HCT116 (cell line): ENCODE measurements around the gene DICER1. TPM values are rescaled to one million over a fixed set of nuclear protein-coding genes. Genes with fewer than 3 reads are reported as not detected.

ENCODE experiments used
- ATAC-seq: fragments of 200-7000 bp; cut with Tn5 transposase; 2 replicates; pipeline ENCODE4 v1.9.1; 2020; ENCODE audit warnings: mild to moderate bottlenecking, moderate library complexity
- BruUV-seq: library from RNA; stranded (reverse); fragments of 400-500 nt; replicated peaks from 2 replicates; lab custom pipeline; 2021; lab: Mats Ljungman, UMichigan
- CTCF ChIA-PET: fragments of 300-600 bp; sonication (Branson Sonifier 250); formaldehyde crosslinking; loops from one replicate; lab custom pipeline; 2021; ENCODE audit warnings: antibody characterized with exemption; lab: Charles Lee
- POLR2A ChIA-PET: fragments of 300-600, 350-600 bp; sonication (Branson Sonifier 250); formaldehyde crosslinking; loops from one replicate; lab custom pipeline; 2021; ENCODE audit warnings: antibody characterized with exemption; lab: Charles Lee
- RAD21 ChIA-PET, 2 experiments: fragments of 300-600 bp; sonication (Branson Sonifier 250); formaldehyde crosslinking; loops; one replicate each; lab custom pipeline; 2023; ENCODE audit warnings: low total read pairs in 2 of 2; ENCODE audit not compliant: uncharacterized antibody in 2 of 2, unreplicated experiment in 2 of 2, low non-redundant PET in 1 of 2; lab: Charles Lee
- DNase-seq: peaks from one replicate; pipeline ENCODE4 v3.0.0-alpha.2; 2010; ENCODE audit warnings: low read depth, low spot score
- H2AFZ ChIP-seq: fragments of 200-600 bp; shearing (Covaris generic), sonication (generic); 2 replicates; pipeline ENCODE4 v1.6.1; 2017; ENCODE audit warnings: low read depth, mixed run types, mixed read lengths, antibody characterized with exemption, low read length; ENCODE audit not compliant: poor library complexity, severe bottlenecking
- H3K27ac ChIP-seq: 2 replicates; pipeline ENCODE4 v1.5.1; 2012; ENCODE audit warnings: low read depth, low read length
- H3K27me3 ChIP-seq: fragments of 200-600 bp; sonication (generic); 2 replicates; pipeline ENCODE4 v1.6.1; 2016; ENCODE audit warnings: mixed run types, low read length, mixed read lengths; ENCODE audit not compliant: insufficient read depth
- H3K36me3 ChIP-seq, 2 experiments: fragments of 200-500 bp in 1 of 2; fragments of 200-600 bp in 1 of 2; sonication (Bioruptor generic) in 1 of 2; sonication (generic) in 1 of 2; 2 replicates each; pipeline versions ENCODE4 v1.5.1 to v1.6.1; 2014 to 2016; ENCODE audit warnings: low read length in 2 of 2, inconsistent platforms in 1 of 2, mixed read lengths in 1 of 2, mixed run types in 1 of 2; ENCODE audit not compliant: insufficient read depth in 2 of 2, control insufficient read depth in 1 of 2
- H3K4me1 ChIP-seq, 2 experiments: fragments of 200-600 bp in 1 of 2; sonication (generic) in 1 of 2; 2 replicates each; pipeline versions ENCODE4 v1.5.1 to v1.6.1; 2012 to 2017; ENCODE audit warnings: low read length in 2 of 2, inconsistent platforms in 1 of 2, mild to moderate bottlenecking in 1 of 2, mixed read lengths in 1 of 2, mixed run types in 1 of 2, moderate library complexity in 1 of 2; ENCODE audit not compliant: insufficient read depth in 2 of 2, control insufficient read depth in 1 of 2
- H3K4me2 ChIP-seq: fragments of 200-600 bp; sonication (generic); 2 replicates; pipeline ENCODE4 v1.6.1; 2017; ENCODE audit warnings: mixed run types, low read length, mixed read lengths
- H3K4me3 ChIP-seq, 2 experiments: fragments of 200-600 bp in 1 of 2; sonication (generic) in 1 of 2; replicated peaks in 1 of 2; 2 replicates each; pipeline ENCODE4 v1.5.1; 2011 to 2016; ENCODE audit warnings: low read length in 2 of 2, control low read depth in 1 of 2, low read depth in 1 of 2, mild to moderate bottlenecking in 1 of 2, mixed read lengths in 1 of 2, mixed run types in 1 of 2
- H3K79me2 ChIP-seq: fragments of 200-600 bp; sonication (generic); 2 replicates; pipeline ENCODE4 v1.6.1; 2017; ENCODE audit warnings: mild to moderate bottlenecking, mixed run types, low read length, moderate library complexity, mixed read lengths; ENCODE audit not compliant: insufficient read depth
- H3K9ac ChIP-seq: fragments of 200-600 bp; sonication (generic); 2 replicates; pipeline ENCODE4 v1.6.1; 2016; ENCODE audit warnings: low read length, mixed read lengths
- H3K9me2 ChIP-seq: fragments of 200-600 bp; sonication (generic), shearing (Covaris generic); 2 replicates; pipeline ENCODE4 v1.6.1; 2017; ENCODE audit warnings: mixed run types, mild to moderate bottlenecking, moderate library complexity; ENCODE audit not compliant: insufficient read depth
- H3K9me3 ChIP-seq, 2 experiments: fragments of 200-500 bp in 1 of 2; fragments of 200-600 bp in 1 of 2; sonication (Bioruptor generic) in 1 of 2; sonication (generic) in 1 of 2; 2 replicates each; pipeline ENCODE4 v1.6.1; 2014 to 2017; ENCODE audit warnings: low read length in 2 of 2, mixed read lengths in 2 of 2, inconsistent platforms in 1 of 2, low read depth in 1 of 2, mild to moderate bottlenecking in 1 of 2, mixed run types in 1 of 2, moderate library complexity in 1 of 2; ENCODE audit not compliant: control insufficient read depth in 1 of 2, insufficient read depth in 1 of 2
- H4K20me1 ChIP-seq: fragments of 200-600 bp; sonication (generic), shearing (Covaris generic); 2 replicates; pipeline ENCODE4 v1.6.1; 2017; ENCODE audit warnings: mixed run types, mild to moderate bottlenecking, moderate library complexity; ENCODE audit not compliant: insufficient read depth
- CBX3 ChIP-seq: IDR thresholded peaks from 2 replicates; pipeline ENCODE4 v1.6.1; 2012; ENCODE audit warnings: low read depth
- CEBPB ChIP-seq: IDR thresholded peaks from 2 replicates; pipeline ENCODE4 v1.6.1; 2012; ENCODE audit warnings: low read depth
- ELF1 ChIP-seq: IDR thresholded peaks from 2 replicates; pipeline ENCODE4 v1.6.1; 2012; ENCODE audit warnings: low read depth, borderline replicate concordance
- EZH2 ChIP-seq: fragments of 200-600 bp; sonication (generic); IDR thresholded peaks from 2 replicates; pipeline ENCODE4 v1.6.1; 2017; ENCODE audit warnings: antibody characterized with exemption, mixed run types
- EZH2phosphoT487 ChIP-seq: fragments of 200-600 bp; IDR thresholded peaks from 2 replicates; pipeline ENCODE4 v1.6.1; 2018; ENCODE audit warnings: antibody characterized with exemption, borderline replicate concordance
- JUND ChIP-seq: IDR thresholded peaks from 2 replicates; pipeline ENCODE4 v1.6.1; 2012
- POLR2A ChIP-seq: IDR thresholded peaks from 2 replicates; pipeline ENCODE4 v1.7.0; 2011; ENCODE audit warnings: borderline replicate concordance; ENCODE audit not compliant: insufficient read depth, insufficient read length; ENCODE audit errors: extremely low read depth
- SP1 ChIP-seq: IDR thresholded peaks from 2 replicates; pipeline ENCODE4 v1.6.1; 2012; ENCODE audit warnings: low read depth
- SRF ChIP-seq: IDR thresholded peaks from 2 replicates; pipeline ENCODE4 v1.6.1; 2012; ENCODE audit warnings: low read depth
- YY1 ChIP-seq: IDR thresholded peaks from 2 replicates; pipeline ENCODE4 v1.6.1; 2011; ENCODE audit warnings: low read length, low read depth, moderate library complexity, mild to moderate bottlenecking; ENCODE audit not compliant: insufficient replicate concordance; ENCODE audit errors: extremely low read depth
- ZFX ChIP-seq: fragments of 450-650 bp; IDR thresholded peaks from 2 replicates; pipeline ENCODE4 v1.6.1; 2017
- intact Hi-C: fragments of 100-400 bp; cut with micrococcal nuclease; formaldehyde crosslinking; loops from 2 replicates; pipeline ENCODE4 v1.10.0; 2022
- total RNA-seq: library from RNA; stranded (reverse); gene quantifications from one replicate; pipeline ENCODE4 v1.2.1, GENCODE V29; 2021; ENCODE audit not compliant: unreplicated experiment
- TF ChIP-seq, protein P1 (sequence below): IDR thresholded peaks from 2 replicates; pipeline ENCODE4 v1.6.1; 2011; ENCODE audit warnings: mild to moderate bottlenecking, low read length, moderate library complexity; ENCODE audit not compliant: insufficient replicate concordance; ENCODE audit errors: extremely low read depth
- TF ChIP-seq, protein P2 (sequence below): IDR thresholded peaks from 2 replicates; pipeline ENCODE4 v1.6.1; 2012
- TF ChIP-seq, protein P3 (sequence below): IDR thresholded peaks from 2 replicates; pipeline ENCODE4 v1.6.1; 2012

The DICER1 gene
- total RNA-seq, 1 experiment from 2014 or later, result 38.6 TPM

DNA sequence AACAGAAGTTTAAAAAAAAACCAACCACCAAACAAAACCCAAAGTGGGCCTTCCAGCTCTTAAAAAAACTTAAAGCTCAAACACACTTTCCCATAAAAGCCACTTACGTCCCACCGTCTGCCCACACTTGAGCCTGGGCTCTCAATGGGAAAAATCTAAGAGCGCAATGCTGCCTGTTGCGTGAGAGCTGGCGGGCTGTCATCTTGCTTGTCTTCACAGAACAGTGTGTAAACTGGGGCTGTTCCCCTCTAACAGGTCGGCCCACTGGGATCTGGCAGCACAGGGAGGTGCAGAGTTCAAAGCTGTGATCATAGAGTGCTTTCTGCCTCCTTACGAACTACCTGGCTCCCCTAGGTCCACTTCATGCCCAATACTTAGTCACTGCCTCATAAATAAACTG is 80.0 kb downstream of the DICER1 start:
- POLR2A ChIA-PET, result no interaction called here
- H4K20me1 ChIP-seq, result no peaks in the 10 kb centered on the region
- no peaks in the 10 kb centered on the region for H3K9me3 ChIP-seq
- H3K9ac ChIP-seq, result no peak overlapping the region
- ATAC-seq, result no peak
- no peaks in the 10 kb centered on the region for H3K27me3 ChIP-seq
- intact Hi-C loops, result no loop called here
- no peak overlapping the region for H3K27ac ChIP-seq
- no peaks in the 10 kb centered on the region for H3K79me2 ChIP-seq
- no peaks in the 10 kb centered on the region for H3K36me3 ChIP-seq
- TF ChIP-seq POLR2A (no peak), EZH2 (no peak), EZH2phosphoT487 (no peak), ELF1 (no peak), CBX3 (no peak), JUND (no peak), YY1 (no peak), CEBPB (no peak), SRF (no peak), SP1 (no peak), ZFX (no peak)
- TF ChIP-seq, protein P1, sequence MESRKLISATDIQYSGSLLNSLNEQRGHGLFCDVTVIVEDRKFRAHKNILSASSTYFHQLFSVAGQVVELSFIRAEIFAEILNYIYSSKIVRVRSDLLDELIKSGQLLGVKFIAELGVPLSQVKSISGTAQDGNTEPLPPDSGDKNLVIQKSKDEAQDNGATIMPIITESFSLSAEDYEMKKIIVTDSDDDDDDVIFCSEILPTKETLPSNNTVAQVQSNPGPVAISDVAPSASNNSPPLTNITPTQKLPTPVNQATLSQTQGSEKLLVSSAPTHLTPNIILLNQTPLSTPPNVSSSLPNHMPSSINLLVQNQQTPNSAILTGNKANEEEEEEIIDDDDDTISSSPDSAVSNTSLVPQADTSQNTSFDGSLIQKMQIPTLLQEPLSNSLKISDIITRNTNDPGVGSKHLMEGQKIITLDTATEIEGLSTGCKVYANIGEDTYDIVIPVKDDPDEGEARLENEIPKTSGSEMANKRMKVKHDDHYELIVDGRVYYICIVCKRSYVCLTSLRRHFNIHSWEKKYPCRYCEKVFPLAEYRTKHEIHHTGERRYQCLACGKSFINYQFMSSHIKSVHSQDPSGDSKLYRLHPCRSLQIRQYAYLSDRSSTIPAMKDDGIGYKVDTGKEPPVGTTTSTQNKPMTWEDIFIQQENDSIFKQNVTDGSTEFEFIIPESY, result no peak
- TF ChIP-seq, protein P2, sequence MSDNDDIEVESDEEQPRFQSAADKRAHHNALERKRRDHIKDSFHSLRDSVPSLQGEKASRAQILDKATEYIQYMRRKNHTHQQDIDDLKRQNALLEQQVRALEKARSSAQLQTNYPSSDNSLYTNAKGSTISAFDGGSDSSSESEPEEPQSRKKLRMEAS, result no peak
- TF ChIP-seq, protein P3, sequence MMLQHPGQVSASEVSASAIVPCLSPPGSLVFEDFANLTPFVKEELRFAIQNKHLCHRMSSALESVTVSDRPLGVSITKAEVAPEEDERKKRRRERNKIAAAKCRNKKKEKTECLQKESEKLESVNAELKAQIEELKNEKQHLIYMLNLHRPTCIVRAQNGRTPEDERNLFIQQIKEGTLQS, result no peak
- TF ChIP-seq, all 23 proteins: peak for 0
- ChIA-PET RAD21 (no interaction called here), CTCF (no interaction called here)
- no peaks in the 10 kb centered on the region for H3K9me2 ChIP-seq
- no peak overlapping the region for H3K4me3 ChIP-seq
- no TSS peak for BruUV-seq
- no peak overlapping the region for H2AFZ ChIP-seq
- H3K4me1 ChIP-seq, result no peaks in the 10 kb centered on the region
- no peak overlapping the region for H3K4me2 ChIP-seq
- no peak for DNase-seq
